ENCODE measurements around the gene TGFBR2.

GRCh38 chr3:30586806-30587486 lies 19.5 kb upstream of the TGFBR2 start:
- TF ChIP-seq, protein P1, sequence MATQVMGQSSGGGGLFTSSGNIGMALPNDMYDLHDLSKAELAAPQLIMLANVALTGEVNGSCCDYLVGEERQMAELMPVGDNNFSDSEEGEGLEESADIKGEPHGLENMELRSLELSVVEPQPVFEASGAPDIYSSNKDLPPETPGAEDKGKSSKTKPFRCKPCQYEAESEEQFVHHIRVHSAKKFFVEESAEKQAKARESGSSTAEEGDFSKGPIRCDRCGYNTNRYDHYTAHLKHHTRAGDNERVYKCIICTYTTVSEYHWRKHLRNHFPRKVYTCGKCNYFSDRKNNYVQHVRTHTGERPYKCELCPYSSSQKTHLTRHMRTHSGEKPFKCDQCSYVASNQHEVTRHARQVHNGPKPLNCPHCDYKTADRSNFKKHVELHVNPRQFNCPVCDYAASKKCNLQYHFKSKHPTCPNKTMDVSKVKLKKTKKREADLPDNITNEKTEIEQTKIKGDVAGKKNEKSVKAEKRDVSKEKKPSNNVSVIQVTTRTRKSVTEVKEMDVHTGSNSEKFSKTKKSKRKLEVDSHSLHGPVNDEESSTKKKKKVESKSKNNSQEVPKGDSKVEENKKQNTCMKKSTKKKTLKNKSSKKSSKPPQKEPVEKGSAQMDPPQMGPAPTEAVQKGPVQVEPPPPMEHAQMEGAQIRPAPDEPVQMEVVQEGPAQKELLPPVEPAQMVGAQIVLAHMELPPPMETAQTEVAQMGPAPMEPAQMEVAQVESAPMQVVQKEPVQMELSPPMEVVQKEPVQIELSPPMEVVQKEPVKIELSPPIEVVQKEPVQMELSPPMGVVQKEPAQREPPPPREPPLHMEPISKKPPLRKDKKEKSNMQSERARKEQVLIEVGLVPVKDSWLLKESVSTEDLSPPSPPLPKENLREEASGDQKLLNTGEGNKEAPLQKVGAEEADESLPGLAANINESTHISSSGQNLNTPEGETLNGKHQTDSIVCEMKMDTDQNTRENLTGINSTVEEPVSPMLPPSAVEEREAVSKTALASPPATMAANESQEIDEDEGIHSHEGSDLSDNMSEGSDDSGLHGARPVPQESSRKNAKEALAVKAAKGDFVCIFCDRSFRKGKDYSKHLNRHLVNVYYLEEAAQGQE (IDR thresholded peaks at IDR 0.05; ENCODE audit: insufficient read depth in 1 of 2, low read depth in 2 of 2, low read length in 2 of 2) = no peak
- no peak for TF ChIP-seq TAF1 (IDR thresholded peaks at IDR 0.05; ENCODE audit: borderline replicate concordance, insufficient read depth, low read length)
- no peak for TF ChIP-seq SIN3A (IDR thresholded peaks at IDR 0.05; ENCODE audit: borderline replicate concordance, insufficient read depth, low read length)
- TF ChIP-seq POLR2AphosphoS5 (IDR thresholded peaks at IDR 0.05; ENCODE audit: low read depth, low read length) = no peak

All from PFSK-1 (cell line).